Epithelial cell of prostate (primary cell): ENCODE results near the gene OR5AU1.

ENCODE experiments used
- DNase-seq: peaks from one replicate; pipeline ENCODE4 v3.0.0-alpha.2; 2011; ENCODE audit warnings: low read depth, low spot score
- H3K27ac ChIP-seq: fragments of 450-650 bp; 2 replicates; pipeline ENCODE4 v1.5.1; 2017; ENCODE audit warnings: mild to moderate bottlenecking

OR5AU1 gene

DNA sequence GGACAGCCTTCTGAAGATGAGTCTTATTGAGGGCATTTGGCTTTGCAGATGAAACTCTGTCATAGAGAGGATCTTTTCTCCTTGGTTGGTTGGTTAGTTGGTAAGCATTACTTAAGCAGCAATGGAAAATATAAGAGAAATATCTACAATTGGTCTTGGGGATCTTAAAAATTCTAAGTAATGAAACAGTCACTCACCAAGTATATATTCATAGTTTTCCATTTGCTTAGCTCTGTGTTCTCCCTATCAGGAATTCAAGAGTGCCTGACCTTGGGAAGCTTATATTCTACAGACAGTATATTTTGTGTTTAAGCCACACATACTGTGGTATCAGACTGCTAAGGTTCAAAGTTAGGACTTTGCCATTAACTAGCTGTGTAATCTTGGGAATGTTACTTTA is at the start of gene OR5AU1:
Gene OR5AU1, minus strand, starts transcription at position 101 of the 400 bp plus-strand sequence. CDS start 191 bp downstream, outside the sequence.
- DNase-seq = no peak
- no peak within 1 kb of the TSS for H3K27ac ChIP-seq

DNA sequence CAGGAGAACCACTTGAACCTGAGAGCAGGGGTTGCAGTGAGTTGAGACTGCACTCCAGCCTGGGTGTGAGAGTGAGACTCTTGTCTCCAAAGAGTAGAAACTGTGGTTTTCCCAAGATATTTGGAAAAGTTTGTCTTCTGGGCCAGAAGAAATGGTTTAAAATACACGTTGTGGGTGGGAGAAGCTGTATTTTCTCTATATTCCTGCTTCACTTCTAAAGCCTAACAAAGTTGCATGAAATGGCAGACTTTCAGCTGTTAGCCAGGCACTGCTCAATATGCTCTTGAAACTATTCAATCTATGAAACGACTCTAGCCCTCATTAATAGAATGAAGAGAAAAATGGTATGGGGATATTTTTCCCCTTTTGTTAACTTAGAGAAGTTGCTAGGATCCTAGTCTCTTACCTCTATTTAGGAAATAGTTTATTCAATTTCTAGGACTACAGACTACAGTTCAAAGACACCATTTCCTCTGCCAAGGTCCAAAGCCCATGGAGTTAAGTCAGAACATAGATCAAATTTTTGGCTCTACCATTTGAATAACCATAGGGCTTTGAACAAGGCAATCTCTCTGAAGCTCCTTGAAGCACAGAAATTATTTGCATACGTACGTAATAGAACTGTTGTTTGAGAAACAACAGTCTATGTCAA is 49.3 kb upstream of the OR5AU1 start:
- DNase-seq = no peak
- no peak overlapping the region for H3K27ac ChIP-seq

DNA sequence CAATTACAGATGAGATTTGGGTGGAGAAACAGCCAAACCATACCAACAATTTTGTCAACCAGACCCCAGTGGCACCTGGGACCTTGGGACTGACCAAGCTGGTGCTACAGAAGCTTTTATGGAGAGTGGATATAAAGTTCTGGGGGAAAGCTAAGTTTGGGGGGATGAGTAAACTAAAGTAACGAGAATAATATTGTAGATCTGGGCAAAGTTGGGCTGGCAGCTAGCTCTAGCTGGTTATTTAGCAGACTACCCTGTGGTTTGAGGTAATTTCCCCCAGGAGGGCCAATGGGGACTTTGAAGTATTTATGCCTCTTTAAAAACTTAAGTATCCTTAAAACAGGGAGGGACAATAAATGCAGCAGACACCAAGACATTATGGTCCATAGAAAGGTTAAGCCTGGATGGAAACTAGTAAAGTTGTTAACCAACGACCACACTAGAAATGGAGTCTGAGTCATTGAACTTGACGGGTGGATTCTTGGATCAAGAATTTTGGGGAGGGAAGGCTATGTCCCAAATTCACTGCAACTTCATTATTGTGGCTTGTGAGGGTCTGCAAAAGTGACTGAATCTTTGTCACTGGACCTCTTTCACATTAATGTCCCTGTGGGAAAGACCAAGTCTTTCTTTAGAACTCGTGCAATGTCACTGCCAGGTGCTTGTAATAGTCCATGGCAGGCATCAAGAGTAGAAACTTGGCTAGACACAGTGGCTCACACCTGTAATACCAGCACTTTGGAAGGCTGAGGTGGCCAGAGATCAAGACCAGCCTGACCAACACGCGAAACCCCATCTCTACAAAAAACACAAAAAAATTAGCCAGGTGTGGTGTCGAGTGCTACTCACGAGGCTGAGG is 48.5 kb upstream of the OR5AU1 start:
- H3K27ac ChIP-seq = no peak overlapping the region
- no peak for DNase-seq

DNA sequence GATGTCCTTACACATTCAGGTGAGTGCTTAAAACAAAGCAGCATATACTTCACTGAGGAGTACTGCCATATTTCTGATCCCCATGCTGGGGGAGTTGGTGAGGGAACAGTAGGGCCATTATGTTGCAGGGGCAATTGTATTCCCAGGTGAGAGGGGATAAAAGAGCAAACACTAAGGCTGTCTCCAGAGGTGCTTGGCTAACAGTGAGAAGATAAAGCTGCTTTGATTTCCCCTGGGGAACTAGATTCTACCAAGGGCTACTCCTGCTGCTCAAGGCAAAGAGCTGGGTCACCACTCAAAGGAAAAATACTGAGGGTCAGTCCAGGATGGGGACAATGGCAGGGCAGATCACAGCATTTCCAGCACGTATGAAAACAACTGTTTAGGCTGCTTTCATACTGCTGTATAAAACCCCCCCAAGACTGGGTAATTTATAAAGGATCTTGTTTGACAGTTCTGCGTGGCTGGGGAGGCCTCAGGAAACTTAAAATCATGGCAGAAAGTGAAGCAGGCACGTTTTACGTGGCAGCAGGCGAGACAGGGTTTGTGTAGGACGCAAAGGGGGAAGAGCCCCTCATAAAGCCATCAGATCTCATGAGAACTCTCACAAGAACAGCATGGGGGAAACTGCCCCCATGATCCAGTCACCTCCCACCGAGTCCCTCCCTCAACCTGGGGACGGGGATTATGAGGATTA is 47.8 kb upstream of the OR5AU1 start:
- no peak for DNase-seq
- H3K27ac ChIP-seq = no peak overlapping the region

- no peak overlapping the region for H3K27ac ChIP-seq
- no peak for DNase-seq
Observed at GRCh38 chr14:21202463-21203358, 46.8 kb upstream of the OR5AU1 start.

DNA sequence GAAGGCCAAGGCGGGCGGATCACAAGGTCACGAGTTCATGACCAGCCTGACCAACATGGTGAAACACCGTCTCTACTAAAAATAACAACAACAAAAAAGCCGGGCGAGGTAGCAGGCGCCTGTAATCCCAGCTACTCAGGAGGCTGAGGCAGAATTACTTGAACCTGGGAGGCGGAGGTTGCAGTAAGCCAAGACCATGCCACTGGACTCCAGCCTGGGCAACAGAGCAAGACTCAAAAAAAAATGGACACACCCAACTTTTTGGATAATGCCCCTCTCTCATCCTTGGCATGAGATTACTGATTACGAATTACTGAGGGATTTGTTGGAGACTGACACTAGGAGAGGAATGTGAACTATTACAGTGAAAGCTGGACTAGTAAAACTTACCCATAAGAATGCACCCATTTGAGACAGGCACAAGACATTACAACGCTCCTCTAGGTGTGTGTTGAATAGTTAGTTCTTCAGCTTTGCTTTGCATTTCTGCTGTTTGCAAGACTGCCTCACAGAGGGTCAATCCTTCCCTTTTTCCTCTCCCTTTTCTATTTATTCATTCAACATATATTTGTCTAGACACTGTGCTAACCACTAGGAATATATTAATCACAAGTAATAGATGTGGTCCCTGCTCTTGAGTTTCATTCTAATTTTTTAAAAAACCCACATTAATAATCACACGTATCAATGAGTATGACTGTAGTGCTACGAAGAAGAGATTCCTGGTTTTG is 46.0 kb upstream of the OR5AU1 start:
- no peak for DNase-seq
- no peak overlapping the region for H3K27ac ChIP-seq

DNA sequence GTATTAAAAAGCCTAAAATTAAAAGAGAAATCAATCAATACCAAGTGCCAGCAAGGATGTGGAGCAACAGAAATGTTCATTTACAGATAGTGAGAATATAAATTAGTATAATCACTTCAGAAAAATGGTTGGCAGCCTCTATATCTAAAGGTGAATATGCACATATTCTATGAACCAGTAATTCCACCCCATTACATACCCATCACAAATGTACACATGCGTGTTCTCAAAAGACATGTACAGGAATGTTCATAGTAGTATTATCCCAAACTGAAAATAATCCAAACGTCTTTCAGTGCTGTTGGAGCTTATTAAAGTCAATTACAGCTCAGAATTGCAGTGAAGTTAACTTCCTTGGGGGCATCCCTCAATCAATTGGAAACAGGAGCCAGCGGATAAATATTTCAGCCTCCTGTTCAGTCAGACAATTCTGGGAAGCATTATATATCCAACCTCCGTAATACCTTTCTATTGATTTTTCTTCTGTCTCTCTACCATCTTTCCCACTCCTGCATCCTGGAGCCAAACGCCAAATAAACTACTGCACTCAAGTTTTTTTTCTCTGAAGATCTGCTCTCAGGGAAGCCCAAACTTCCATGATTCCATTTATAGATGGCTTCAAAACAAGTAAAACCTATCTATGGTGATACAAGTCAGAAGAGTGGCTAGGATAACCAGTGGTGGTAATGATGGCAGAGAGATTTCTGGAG is 45.0 kb upstream of the OR5AU1 start:
- H3K27ac ChIP-seq = no peak overlapping the region
- no peak for DNase-seq

DNA sequence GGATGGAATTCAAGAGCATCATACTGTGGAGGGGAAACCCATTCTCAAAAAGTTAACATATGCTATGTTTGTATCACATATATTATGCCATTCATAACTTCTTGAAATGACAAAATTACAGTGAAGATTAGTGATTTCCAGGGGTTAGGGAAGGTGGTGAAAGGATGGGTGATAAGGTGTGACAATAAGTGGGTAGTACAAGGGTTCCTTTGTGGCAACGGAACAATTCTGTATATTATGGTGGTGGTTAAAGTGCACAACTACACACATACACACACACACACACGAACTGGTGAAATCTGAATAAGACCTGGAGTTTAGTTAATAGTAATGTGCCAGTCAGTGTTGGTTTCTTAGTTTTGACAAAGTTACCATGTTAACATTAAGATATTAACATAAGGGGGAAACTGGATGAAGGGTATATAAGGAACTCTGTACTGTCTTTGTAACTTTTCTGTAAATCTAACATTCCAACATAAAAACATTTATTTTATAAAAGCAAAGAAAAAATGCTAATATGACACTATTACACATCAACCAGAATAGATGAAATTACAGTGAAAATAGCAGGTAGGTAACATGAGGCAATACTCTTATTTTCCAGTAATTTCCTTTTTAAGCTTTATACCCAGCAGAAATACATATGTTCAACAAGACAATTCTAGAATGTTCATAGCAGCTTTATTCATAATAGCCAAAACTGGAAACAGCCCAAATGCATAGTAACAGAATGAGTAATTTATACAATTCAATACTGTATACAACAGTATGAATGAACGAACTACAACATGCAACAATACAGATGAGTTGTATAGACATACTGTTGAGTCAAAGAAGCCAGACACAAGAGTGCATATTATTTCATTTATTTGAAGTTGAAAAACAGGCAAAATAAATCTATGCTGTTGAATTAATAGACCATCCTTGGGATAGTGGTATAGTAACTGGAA is 44.0 kb upstream of the OR5AU1 start:
- no peak for DNase-seq
- no peak overlapping the region for H3K27ac ChIP-seq

DNA sequence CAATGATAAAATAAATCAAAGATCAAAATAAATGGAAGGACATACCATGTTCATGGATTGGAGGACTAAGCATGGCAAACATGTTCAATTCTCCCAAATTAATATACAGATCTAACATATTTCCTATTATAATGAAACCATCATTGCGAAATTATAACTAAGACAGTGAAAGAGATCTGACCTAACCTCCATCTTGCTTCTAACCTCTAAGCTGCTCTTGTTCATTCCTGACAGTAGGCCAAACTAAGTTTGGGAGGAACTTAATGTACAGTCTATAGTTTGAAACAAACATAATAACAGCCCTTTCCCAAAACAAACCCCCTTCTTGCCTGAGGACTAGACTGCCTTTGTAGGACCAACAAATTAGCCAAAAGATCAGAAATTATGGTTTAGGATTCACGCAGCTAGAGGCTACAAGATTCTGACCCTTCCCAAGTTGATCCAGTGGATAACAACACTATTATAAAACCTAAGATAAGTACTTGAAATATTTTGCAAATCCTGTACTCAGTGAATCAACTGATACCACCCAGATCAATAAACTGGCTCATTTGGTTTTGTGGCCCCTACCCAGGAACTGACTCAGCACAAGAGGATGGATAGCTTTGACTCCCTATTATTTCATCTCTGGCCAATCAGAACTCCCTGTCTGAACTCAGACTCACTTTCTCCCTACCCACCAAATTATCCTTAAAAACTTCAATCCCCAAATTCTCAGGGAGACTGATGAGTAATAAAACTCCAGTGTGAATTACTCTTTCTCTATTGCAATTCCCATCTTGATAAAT is 41.7 kb upstream of the OR5AU1 start:
- no peak overlapping the region for H3K27ac ChIP-seq
- DNase-seq = no peak

DNA sequence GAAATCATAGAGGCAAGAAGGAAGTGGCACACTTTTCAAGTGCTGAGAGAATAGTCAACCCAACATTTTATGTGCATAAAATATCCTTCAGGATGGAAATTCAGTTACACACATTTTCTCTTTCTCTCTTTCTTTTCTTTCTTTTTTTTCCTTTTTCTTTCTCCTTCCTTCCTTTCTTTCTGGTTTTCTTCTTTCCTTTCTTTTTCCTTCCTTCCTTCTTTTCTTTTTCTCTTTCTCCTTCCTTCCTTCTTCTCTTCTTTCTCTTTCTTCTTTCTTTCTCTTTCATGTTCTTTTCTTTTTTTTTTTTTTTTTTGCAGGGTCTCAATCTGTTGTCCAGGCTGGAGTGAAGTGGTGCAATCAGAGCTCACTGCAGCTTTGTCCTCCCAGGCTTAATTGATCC is 38.7 kb upstream of the OR5AU1 start:
- no peak overlapping the region for H3K27ac ChIP-seq
- no peak for DNase-seq

DNA sequence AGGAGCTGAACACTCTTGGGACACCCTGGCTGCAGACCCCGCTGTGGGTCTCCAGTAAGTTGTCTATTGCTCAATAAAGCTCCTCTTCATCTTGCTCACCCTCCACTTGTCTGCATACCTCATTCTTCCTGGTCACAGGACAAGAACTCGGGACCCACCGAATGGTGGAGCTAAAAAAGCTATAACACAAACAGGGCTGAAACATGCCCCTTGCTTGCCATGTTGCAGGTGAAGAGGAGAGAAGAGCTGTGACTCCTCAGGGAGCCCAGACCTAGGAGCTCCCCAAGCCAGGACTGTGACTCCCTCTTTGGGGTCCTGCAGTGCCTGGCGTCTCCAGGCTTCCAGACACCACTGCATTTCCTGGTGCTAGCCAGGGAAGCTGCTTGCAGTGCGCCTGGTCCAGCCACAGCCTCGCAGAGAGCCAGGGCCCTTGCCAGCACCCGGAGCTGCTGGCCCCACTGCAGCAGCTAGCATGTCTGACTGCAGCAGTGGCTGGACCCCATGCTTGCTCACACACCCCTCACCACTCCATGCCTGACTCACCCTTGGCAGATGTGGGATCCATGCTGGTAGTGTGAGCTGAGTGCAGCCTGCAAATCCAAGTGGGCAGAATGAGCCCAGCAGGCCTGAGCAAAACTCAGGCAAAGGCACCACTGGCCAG is 37.1 kb upstream of the OR5AU1 start:
- H3K27ac ChIP-seq = no peak overlapping the region
- DNase-seq = no peak

- H3K27ac ChIP-seq = no peak overlapping the region
- DNase-seq = no peak
Observed at GRCh38 chr14:21192447-21192822, 36.6 kb upstream of the OR5AU1 start.

- no peak overlapping the region for H3K27ac ChIP-seq
- DNase-seq = no peak
Observed at GRCh38 chr14:21191809-21192446, 36.1 kb upstream of the OR5AU1 start.

DNA sequence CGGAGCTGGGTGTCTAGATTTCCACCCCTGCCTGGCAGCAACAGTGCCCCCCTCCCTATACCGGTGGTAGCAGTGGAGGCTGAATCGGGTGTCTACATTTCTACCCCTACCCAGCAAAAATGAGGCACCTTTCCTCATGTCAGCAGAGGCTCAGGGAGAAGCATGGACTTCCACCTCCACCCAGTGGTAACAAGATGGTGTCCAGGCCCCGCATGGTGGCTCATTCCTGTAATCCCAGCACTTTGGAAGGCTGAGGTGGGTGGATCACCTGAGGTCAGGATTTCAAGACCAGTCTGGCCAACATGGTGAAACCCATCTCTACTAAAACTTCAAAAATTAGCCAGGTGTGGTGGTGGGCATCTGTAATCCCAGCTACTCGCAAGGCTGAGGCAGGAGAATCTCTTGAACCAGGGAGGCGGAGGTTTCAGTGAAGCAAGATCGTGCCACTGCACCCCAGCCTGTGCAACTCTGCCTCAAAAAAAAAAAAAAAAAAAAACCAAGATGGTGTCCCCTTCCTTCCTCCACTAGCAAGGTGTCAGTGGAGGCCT is 35.5 kb upstream of the OR5AU1 start:
- H3K27ac ChIP-seq = no peak overlapping the region
- DNase-seq = no peak

GRCh38 chr14:21185491-21185890 is 29.6 kb upstream of the OR5AU1 start:
- H3K27ac ChIP-seq = no peak overlapping the region
- no peak for DNase-seq

DNA sequence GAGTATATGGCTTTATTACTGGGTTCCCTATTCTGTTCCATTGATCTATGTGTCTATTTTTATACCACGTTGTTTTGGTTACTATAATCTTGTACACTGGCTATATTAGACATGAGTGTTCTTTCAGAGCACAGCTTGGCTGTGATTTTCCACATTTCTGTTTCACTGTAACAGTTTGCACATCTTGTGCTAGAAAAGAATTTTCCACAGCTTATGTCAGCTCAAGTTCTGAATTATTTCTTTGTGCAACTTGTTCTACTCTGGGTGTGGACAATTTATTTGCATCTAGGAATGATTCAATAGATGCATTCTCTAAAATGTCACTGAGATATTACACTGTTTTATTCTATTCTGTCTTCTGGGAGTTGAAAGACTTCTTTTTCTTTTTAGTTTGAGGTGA is 28.4 kb upstream of the OR5AU1 start:
- no peak overlapping the region for H3K27ac ChIP-seq

More for the DNA sequence above, 28.4 kb upstream of the OR5AU1 start:
- DNase-seq = no peak
